ENCODE results near the gene NTN5. TPM values are rescaled to one million over a fixed set of nuclear protein-coding genes. Genes with fewer than 3 reads are reported as not detected.

NTN5 gene
- total and polyA plus RNA-seq, 5 experiments from 2014 or later, result 0.17 to 2.9 (median 0.97) TPM; not detected in 1

DNA sequence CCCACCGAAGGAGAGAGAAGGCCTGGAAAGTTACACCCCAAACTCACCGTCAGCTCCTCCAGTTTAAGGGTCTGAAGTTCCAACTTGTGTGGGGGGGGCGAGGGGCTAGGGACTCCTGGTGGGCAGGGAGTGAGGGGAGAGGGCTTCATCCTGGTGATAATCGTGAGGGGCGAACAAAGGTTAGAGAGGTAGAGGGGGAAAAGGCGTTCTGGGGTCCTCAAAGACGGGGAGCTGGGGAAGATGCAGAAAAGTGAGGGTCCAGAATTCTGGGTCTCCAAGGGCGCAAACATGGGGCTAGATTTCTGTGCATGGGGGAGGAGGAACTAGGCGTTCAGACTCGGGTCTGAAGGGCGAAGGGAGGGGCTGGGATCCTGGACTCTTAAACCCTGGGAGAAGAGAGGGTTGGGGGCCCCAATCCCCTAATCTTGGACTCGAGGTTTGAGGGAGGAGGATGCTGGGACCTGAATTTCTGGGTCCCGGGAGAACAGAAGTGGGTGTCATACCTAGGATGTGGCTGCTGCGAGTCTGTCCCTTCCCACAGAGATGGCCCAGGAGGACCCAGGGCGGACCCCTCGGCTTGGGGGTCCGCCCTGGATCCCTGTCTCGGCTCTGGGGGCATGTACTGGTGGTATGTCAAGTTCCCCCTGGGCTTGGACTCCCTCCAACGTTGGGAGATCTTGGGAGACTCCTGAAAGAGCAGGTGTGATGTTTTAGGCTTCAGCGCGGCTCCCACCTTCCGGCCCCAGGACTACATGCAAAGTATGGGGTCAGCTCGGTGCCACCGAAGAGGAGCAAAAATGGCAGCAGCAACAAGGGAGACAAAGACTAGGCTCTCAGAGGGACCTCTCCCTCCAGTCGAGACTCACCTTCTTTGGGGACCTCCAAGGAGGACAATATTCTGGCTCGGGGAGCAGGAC lies 42.2 kb upstream of the NTN5 start:
- DNase-seq (no peak), ATAC-seq (no peak)
- POLR2A ChIA-PET, result interaction anchor here (0.6 to 2.8 kb wide), 8 partner anchors 10 to 106 kb away, joined by 3 to 16 read pairs (median 6); partner anchors contain the start of genes CA11, RPL18 and SPHK2
- Mint-ChIP-seq H3K27me3 (no peaks in the 10 kb centered on the region), H3K4me1 (peaks cover 10 to 28% (median 19%) of the 10 kb centered on the region in 4 donors), H3K9me3 (peaks cover 0 to 2% (median 0%) of the 10 kb centered on the region in 9 donors), H3K36me3 (no peaks in the 10 kb centered on the region), H3K27ac (peak overlapping the region; percentile 20 to 88 (median 78)), H3K4me3 (peak overlapping the region; percentile 77 to 96 (median 85))

DNA sequence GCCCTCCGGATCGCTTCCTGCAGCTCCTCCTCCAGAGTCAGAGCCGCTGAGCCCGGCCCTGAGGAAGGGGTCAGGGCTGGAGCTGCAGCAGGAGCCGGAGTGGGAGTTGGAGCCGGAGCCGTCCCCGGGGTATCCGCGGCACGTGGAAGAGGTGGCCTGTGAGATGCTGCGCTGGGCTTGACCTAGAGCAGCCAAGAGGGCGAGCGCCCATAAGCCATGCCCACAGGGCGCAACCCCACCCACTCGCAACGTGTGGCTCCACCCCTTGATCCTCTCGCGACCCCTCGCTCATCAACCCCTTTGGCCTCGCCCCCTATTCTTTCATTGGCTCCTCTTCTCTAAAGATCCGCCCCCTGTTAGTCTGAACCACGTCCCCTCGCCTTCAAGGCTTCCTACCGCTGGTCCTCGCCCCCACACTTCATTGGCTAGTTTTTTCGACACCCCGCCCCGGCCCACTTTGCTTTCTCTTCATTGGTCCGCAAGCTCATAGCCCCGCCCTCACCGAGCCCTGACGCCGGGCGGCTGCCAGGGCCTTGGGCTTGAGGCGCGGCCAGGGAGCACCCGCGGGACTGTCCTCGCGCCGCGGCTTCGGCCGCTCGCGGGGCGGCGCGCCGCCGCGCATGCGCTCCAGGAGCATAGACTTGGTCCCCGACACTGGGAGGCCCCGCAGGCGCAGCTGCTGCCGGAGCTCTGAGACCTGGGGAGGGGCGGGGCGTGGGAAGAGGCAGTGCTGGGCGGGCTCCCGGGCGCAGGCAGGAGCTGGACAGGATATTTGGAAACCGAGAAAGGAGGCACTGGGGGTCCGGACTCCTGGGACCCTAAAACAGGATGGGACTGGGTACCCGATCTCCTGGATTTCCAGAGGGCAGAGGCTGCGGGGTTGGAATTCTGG lies 41.3 kb upstream of the NTN5 start:
- Mint-ChIP-seq H3K36me3 (no peaks in the 10 kb centered on the region), H3K4me1 (peaks cover 10 to 28% (median 19%) of the 10 kb centered on the region in 4 donors), H3K4me3 (peak overlapping the region; percentile 77 to 96 (median 88)), H3K27me3 (no peaks in the 10 kb centered on the region), H3K27ac (peak overlapping the region; percentile 53 to 90 (median 83)), H3K9me3 (peaks cover 0 to 2% (median 0%) of the 10 kb centered on the region in 9 donors)
- POLR2A ChIA-PET, result interaction anchor here (0.5 to 2.8 kb wide), 11 partner anchors 11 to 403 kb away, joined by 3 to 13 read pairs (median 5); partner anchors contain the start of genes CA11, FUT2, RPL18 and SPHK2
- peak; percentile 93 to 94 for ATAC-seq
- DNase-seq, result peak; percentile 91 to 98 (median 96)

DNA sequence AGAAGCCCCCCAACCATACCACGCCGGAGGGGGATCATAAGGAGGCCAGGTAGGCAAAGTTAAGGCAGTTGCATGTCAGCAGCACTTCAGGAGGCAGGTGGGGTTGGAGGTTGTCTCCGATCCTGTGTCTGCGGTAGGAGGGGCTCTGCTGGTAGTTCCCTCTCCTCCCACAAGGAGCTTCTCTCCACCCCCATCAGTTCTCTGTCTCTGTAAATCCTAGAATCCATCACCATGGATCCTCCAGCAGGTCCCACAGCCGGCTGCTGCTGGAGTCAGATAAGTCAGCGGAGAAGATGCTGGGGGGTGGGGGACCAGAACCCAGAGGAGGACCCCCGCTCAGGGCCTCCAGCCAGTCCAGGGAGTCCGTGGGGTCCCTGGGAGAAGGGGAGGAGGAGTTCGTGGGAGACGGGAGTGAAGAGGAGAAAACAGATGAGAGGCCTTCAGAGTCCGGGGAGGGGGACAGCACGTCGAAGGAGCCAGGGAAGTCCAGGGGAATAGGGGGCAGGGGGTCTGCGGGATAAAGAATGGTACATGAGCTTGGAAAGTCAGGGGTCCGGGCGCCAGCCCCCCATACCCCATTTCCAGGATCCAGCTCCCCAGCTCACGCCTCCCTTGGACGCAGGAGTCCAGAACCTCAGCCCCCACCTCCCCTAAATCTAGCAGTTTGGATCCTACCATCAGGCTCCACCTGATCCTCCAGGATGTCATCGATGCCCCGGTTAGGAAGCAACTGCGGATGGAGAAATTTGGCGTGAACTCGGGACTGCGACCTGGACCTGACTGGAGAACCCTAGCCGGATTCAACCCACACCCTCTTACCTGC lies 40.4 kb upstream of the NTN5 start:
- peak overlapping the region in 6 of 10 donors; percentile 8 to 90 (median 83) for H3K27ac Mint-ChIP-seq
- ATAC-seq, result no peak
- no peaks in the 10 kb centered on the region for H3K27me3 Mint-ChIP-seq
- H3K36me3 Mint-ChIP-seq, result no peaks in the 10 kb centered on the region
- peaks cover 10 to 28% (median 20%) of the 10 kb centered on the region in 4 donors for H3K4me1 Mint-ChIP-seq
- peaks cover 0 to 2% (median 0%) of the 10 kb centered on the region in 9 donors for H3K9me3 Mint-ChIP-seq
- POLR2A ChIA-PET, result interaction anchor here (0.5 to 2.8 kb wide), 10 partner anchors 11 to 404 kb away, joined by 3 to 13 read pairs (median 5); partner anchors contain the start of genes CA11, FUT2, RPL18 and SPHK2
- no peak for DNase-seq
- peak overlapping the region; percentile 77 to 96 (median 88) for H3K4me3 Mint-ChIP-seq

DNA sequence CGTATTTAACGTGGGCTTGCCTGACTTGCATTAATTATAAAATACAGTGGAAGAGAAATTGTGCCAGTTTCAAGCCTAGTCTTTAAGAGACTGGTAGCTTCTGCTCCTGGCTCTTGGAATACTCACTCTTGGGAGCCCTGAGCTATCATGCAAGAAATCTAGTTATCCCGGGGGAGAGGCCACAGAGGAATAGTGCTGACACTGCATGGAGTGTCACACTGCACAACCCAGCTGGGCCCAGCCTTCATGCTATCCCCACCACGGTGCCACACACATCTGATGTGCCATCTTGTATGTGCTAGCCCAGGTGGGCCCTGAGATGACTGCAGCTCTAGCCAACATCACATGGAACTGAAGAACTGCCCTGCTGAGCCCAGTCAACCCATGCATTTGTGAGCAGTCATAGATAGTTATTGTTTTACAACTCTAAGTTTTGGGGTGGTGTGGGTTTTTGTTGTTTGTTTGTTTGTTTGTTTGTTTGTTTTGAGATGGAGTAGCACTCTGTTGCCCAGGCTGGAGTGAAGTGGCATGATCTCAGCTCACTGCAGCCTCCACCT lies 38.4 kb upstream of the NTN5 start:
- H3K9me3 Mint-ChIP-seq, result peaks cover 0 to 2% (median 0%) of the 10 kb centered on the region in 9 donors
- no peak for DNase-seq
- H3K27ac Mint-ChIP-seq, result peak overlapping the region in 1 of 10 donors; percentile 11
- H3K36me3 Mint-ChIP-seq, result peaks cover 0 to 7% (median 3%) of the 10 kb centered on the region in 3 donors
- H3K4me3 Mint-ChIP-seq, result peak overlapping the region in 5 of 10 donors; percentile 24 to 58 (median 52)
- H3K27me3 Mint-ChIP-seq, result no peaks in the 10 kb centered on the region
- ATAC-seq, result no peak
- POLR2A ChIA-PET, result interaction anchor here (0.7 kb wide), 1 partner anchor 28 kb away, joined by 10 read pairs; no protein-coding TSS in a partner anchor
- H3K4me1 Mint-ChIP-seq, result peaks cover 10 to 28% (median 20%) of the 10 kb centered on the region in 4 donors

DNA sequence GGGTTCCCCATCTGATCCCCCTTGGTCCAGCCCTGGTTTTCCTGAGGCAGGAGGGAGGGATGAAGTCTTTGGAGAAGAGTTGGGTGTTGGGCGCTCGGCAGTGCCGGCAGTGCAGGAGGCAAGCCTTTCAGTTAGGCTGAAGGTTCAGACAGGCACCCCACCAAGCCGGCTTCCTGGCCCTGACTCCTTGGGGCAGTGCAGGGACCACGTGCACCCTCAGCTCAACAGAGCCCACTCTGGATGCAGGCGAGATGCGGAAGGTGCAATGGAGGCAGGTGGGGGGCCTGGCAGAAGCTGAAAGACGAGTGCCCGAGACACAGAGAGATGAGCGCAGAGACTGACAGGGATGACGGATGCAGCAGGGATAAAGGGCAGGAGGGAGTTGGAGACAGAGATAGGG lies 35.7 kb upstream of the NTN5 start:
- DNase-seq (no peak), ATAC-seq (no peak)
- Mint-ChIP-seq H3K27ac (peak overlapping the region in 3 of 10 donors; percentile 52 to 93 (median 54)), H3K9me3 (peaks cover 0 to 2% (median 0%) of the 10 kb centered on the region in 9 donors), H3K27me3 (no peaks in the 10 kb centered on the region), H3K4me3 (no peak overlapping the region), H3K36me3 (peaks cover 0 to 26% (median 20%) of the 10 kb centered on the region in 3 donors), H3K4me1 (peaks cover 7 to 12% (median 10%) of the 10 kb centered on the region in 4 donors)
- POLR2A ChIA-PET, result no interaction called here

DNA sequence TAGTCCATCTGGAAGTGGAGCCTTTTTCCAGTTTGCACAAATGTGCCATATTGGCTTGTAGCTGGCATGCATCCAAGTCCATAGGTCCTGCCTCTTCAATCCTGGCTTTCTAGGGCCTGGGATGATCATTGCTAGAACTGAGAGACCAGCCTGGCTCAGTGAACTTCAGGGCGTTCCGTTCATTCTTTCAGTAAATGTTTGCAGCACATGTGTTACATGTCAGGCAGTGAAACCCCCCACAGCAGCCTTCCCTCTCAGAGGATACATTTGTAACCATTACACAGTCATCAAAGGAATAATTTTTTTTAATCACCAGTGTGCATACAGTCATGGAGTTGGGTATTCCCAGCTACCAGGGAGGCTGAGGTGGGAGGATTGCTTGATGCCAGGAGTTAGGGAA lies 32.6 kb upstream of the NTN5 start:
- Mint-ChIP-seq H3K9me3 (no peaks in the 10 kb centered on the region), H3K4me1 (peaks cover 0 to 6% (median 0%) of the 10 kb centered on the region in 4 donors), H3K27me3 (no peaks in the 10 kb centered on the region), H3K36me3 (peaks cover 0 to 42% (median 38%) of the 10 kb centered on the region in 3 donors), H3K27ac (no peak overlapping the region), H3K4me3 (no peak overlapping the region)
- POLR2A ChIA-PET, result interaction anchor here (1.2 kb wide), 1 partner anchor 10 kb away, joined by 3 read pairs; no protein-coding TSS in a partner anchor
- no peak for ATAC-seq
- no peak for DNase-seq

DNA sequence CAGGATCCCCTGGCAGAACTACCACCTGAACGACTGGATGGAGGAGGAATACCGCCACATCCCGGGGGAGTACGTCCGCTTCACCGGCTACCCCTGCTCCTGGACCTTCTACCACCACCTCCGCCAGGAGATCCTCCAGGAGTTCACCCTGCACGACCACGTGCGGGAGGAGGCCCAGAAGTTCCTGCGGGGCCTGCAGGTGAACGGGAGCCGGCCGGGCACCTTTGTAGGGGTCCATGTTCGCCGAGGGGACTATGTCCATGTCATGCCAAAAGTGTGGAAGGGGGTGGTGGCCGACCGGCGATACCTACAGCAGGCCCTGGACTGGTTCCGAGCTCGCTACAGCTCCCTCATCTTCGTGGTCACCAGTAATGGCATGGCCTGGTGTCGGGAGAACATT lies 30.5 kb upstream of the NTN5 start:
- no peak overlapping the region for H3K4me3 Mint-ChIP-seq
- H3K4me1 Mint-ChIP-seq, result peaks cover 0 to 1% (median 0%) of the 10 kb centered on the region in 4 donors
- H3K9me3 Mint-ChIP-seq, result no peaks in the 10 kb centered on the region
- POLR2A ChIA-PET, result no interaction called here
- no peak for ATAC-seq
- no peak for DNase-seq
- peaks cover 0 to 2% (median 0%) of the 10 kb centered on the region in 5 donors for H3K27me3 Mint-ChIP-seq
- H3K27ac Mint-ChIP-seq, result no peak overlapping the region
- peaks cover 0 to 46% (median 43%) of the 10 kb centered on the region in 3 donors for H3K36me3 Mint-ChIP-seq

DNA sequence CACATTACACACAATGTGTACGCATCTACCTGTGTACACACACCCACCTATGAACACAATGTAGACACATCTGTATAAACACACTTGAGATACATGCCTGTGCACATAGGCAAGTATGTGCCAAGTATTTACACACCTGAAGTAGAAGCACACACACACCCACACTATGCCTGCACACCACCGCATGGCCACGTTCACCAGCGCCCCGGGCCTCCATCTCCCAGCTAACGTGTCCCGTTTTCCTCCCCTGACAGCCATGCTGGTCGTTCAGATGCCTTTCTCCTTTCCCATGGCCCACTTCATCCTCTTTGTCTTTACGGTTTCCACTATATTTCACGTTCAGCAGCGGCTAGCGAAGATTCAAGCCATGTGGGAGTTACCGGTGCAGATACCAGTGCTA lies 29.9 kb upstream of the NTN5 start:
- Mint-ChIP-seq H3K9me3 (no peaks in the 10 kb centered on the region), H3K4me1 (peaks cover 0 to 3% (median 1%) of the 10 kb centered on the region in 4 donors), H3K27me3 (peaks cover 0 to 6% (median 0%) of the 10 kb centered on the region in 5 donors), H3K4me3 (no peak overlapping the region), H3K27ac (peak overlapping the region in 1 of 10 donors; percentile 58), H3K36me3 (peaks cover 0 to 46% (median 43%) of the 10 kb centered on the region in 3 donors)
- POLR2A ChIA-PET, result no interaction called here
- DNase-seq (no peak), ATAC-seq (no peak)

DNA sequence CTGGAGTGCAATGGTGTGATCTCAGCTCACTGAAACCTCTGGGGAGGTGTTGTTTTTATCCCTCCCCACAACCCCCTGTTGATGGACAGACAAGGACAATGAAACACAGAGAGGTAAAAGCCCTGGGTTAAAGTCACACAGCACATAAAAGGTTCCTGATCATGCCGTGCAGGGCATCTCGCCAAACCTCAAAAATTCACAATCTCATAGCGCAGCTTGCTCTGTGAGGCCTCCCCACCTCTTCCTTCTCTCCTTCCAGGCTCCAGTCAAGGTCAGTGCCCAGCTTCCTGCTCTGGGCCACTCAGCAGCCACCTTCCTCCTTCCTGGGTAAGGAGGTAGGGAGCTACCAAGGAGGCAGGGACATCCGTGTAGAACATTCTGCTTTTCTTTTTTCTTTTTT lies 25.2 kb upstream of the NTN5 start:
- Mint-ChIP-seq H3K4me3 (peak overlapping the region in 2 of 10 donors; percentile 24), H3K27ac (no peak overlapping the region), H3K27me3 (peaks cover 4 to 20% (median 7%) of the 10 kb centered on the region in 5 donors), H3K36me3 (peaks cover 0 to 25% (median 21%) of the 10 kb centered on the region in 3 donors), H3K9me3 (no peaks in the 10 kb centered on the region), H3K4me1 (peaks cover 8 to 14% (median 12%) of the 10 kb centered on the region in 4 donors)
- POLR2A ChIA-PET, result interaction anchor here (0.7 kb wide), 1 partner anchor 30 kb away, joined by 7 read pairs; no protein-coding TSS in a partner anchor
- no peak for DNase-seq
- no peak for ATAC-seq

DNA sequence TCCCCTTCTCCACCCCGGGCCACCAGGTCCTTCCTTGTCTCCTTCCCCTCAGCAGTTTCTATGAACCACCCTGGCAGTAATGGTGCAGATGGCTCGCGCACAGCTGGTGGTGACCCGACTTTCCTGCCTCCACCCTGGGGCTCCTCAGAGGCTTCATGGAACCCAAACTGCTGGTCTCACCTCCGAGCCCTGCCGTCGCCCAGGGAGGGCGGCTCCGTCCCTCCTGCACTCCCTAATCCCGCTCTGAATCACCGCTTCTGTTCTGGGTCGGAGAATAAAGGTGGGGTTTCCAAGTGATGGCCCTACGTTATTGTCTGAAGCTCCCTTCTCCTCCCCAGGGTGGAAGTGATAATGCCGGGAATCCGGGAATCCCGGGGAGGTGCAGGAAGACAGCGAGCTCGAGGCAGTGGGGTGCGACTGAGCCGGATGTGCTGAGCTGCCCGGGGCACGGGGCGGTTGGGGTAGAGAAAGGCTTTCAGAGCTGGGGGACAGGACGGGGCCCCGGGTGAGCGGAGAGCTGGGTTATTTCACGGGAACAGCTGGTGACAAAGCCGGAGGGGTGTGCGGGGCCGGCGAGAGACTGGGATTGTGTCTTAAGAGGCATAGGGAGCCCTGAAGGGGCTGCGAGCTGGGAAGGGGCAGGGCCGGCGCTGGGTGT lies 23.7 kb upstream of the NTN5 start:
- H3K9me3 Mint-ChIP-seq, result no peaks in the 10 kb centered on the region
- peaks cover 0 to 16% (median 15%) of the 10 kb centered on the region in 3 donors for H3K36me3 Mint-ChIP-seq
- DNase-seq (peak in 3 of 10 donors; percentile 16 to 30 (median 23)), ATAC-seq (peak; percentile 79 to 85)
- H3K4me1 Mint-ChIP-seq, result peaks cover 8 to 14% (median 12%) of the 10 kb centered on the region in 4 donors
- peak overlapping the region; percentile 48 to 84 (median 67) for H3K4me3 Mint-ChIP-seq
- H3K27me3 Mint-ChIP-seq, result peaks cover 4 to 20% (median 7%) of the 10 kb centered on the region in 5 donors
- POLR2A ChIA-PET, result interaction anchor here (1.5 kb wide), 1 partner anchor 17 kb away, joined by 4 read pairs; no protein-coding TSS in a partner anchor
- H3K27ac Mint-ChIP-seq, result peak overlapping the region in 4 of 10 donors; percentile 11 to 85 (median 56)

Data from naive thymus-derived CD8-positive, alpha-beta T cell (primary cell).